ENCODE measurements around the gene FOXJ3.
"Not testable (repeated sequence)": the region's sequence is repeated elsewhere in the genome, so short reads cannot be mapped to it uniquely, and the experiment has no call there.

FOXJ3 gene

GRCh38 chr1:42210421-42211133 is 124.5 kb downstream of the FOXJ3 start:
- H3K4me3 ChIP-seq (ENCODE audit: low read length), result no peak overlapping the region
- no peak for DNase-seq (ENCODE audit: low read depth, low spot score)

GRCh38 chr1:42209526-42210251 is 125.3 kb downstream of the FOXJ3 start:
- DNase-seq (ENCODE audit: low read depth, low spot score), result no peak
- no peak overlapping the region for H3K4me3 ChIP-seq (ENCODE audit: low read length)

- not testable (repeated sequence) for DNase-seq (ENCODE audit: low read depth, low spot score); H3K4me3 ChIP-seq (ENCODE audit: low read length)
Measured at GRCh38 chr1:42206930-42207329, 128.1 kb downstream of the FOXJ3 start.

- DNase-seq (ENCODE audit: low read depth, low spot score), result no peak
- no peak overlapping the region for H3K4me3 ChIP-seq (ENCODE audit: low read length)
Measured at GRCh38 chr1:42206164-42206563, 128.9 kb downstream of the FOXJ3 start.

DNA sequence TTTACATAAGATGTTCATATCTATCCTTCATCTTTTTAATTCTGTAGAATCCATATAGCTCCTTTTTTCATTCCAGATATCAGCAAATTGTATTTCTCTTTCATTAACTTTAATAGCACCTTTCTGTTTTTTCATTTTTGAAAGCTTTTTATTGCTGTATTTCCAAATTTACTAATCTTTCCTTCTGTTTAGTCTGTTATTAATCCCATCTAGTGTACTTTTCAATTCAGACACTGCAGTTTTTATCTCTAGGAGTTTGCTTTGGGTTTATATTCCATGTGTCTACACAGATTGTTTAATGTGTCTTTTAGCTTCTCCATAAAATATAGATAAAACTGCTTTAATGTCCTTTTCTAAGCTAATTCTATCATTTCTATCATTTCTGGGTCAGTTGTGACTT is 133.0 kb downstream of the FOXJ3 start:
- no peak for DNase-seq (ENCODE audit: low read depth, low spot score)

GRCh38 chr1:42198251-42198650 is 136.8 kb downstream of the FOXJ3 start:
- DNase-seq (ENCODE audit: low read depth, low spot score), result no peak
- no peak overlapping the region for H3K4me3 ChIP-seq (ENCODE audit: low read length)

More for the DNA sequence above, 133.0 kb downstream of the FOXJ3 start:
- no peak overlapping the region for H3K4me3 ChIP-seq (ENCODE audit: low read length)

GRCh38 chr1:42195841-42196240 is 139.2 kb downstream of the FOXJ3 start:
- DNase-seq (ENCODE audit: low read depth, low spot score), result no peak
- H3K4me3 ChIP-seq (ENCODE audit: low read length), result no peak overlapping the region

DNA sequence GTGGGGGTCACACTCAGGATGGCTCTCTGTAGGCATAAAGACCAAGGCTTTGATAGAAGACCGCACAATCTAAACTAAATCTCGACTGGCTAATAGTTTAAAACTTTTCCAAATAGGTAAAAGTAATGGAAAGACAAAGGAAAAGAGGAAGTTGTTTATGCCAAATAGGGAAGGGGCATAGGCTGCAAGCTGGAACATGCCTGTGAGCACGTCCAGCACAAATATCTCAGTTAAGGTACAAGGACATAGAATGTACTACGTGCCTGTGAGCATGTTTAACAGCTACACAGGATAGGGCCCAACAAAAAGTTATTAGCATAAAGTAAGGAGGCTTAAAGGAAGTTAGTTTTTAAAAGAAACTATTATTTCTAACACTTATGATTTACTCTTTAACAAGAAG is 142.9 kb downstream of the FOXJ3 start:
- DNase-seq (ENCODE audit: low read depth, low spot score), result no peak
- no peak overlapping the region for H3K4me3 ChIP-seq (ENCODE audit: low read length)

GRCh38 chr1:42191319-42191718 is 143.7 kb downstream of the FOXJ3 start:
- no peak overlapping the region for H3K4me3 ChIP-seq (ENCODE audit: low read length)
- DNase-seq (ENCODE audit: low read depth, low spot score), result peak; percentile 90

GRCh38 chr1:42189931-42190853 is 144.8 kb downstream of the FOXJ3 start:
- H3K4me3 ChIP-seq (ENCODE audit: low read length), result no peak overlapping the region
- no peak for DNase-seq (ENCODE audit: low read depth, low spot score)

GRCh38 chr1:42186152-42186551 is 148.9 kb downstream of the FOXJ3 start:
- no peak overlapping the region for H3K4me3 ChIP-seq (ENCODE audit: low read length)
- no peak for DNase-seq (ENCODE audit: low read depth, low spot score)

- no peak overlapping the region for H3K4me3 ChIP-seq (ENCODE audit: low read length)
- DNase-seq (ENCODE audit: low read depth, low spot score), result no peak
Measured at GRCh38 chr1:42184616-42185015, 150.4 kb downstream of the FOXJ3 start.

- DNase-seq (ENCODE audit: low read depth, low spot score), result no peak
- H3K4me3 ChIP-seq (ENCODE audit: low read length), result no peak overlapping the region
Measured at GRCh38 chr1:42183957-42184268, 151.1 kb downstream of the FOXJ3 start.

GRCh38 chr1:42183210-42183956 is 151.7 kb downstream of the FOXJ3 start:
- DNase-seq (ENCODE audit: low read depth, low spot score), result no peak
- no peak overlapping the region for H3K4me3 ChIP-seq (ENCODE audit: low read length)

DNA sequence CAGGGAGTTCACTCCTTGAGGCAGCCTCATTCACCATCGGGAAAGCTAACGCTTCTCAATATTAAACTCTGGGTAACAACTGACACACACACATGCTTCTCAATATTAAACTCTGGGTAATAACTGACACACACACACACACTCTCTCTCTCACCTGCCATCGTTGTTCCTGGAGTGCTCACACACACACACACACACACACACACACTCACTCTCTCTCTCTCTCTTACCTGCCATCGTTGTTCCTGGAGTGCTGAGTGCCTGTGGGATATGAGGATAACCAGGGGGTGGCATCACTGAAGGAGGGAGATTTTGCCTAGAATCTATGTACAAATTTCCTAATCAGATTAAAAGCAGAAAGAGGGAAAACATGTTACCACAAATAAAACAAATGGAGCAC is 153.3 kb downstream of the FOXJ3 start:
- DNase-seq (ENCODE audit: low read depth, low spot score), result no peak
- no peak overlapping the region for H3K4me3 ChIP-seq (ENCODE audit: low read length)

GRCh38 chr1:42179900-42180329 is 155.1 kb downstream of the FOXJ3 start:
- no peak overlapping the region for H3K4me3 ChIP-seq (ENCODE audit: low read length)
- no peak for DNase-seq (ENCODE audit: low read depth, low spot score)

- DNase-seq (ENCODE audit: low read depth, low spot score), result peak; percentile 71
- H3K4me3 ChIP-seq (ENCODE audit: low read length), result no peak overlapping the region
Measured at GRCh38 chr1:42179275-42179674, 155.8 kb downstream of the FOXJ3 start.

- no peak overlapping the region for H3K4me3 ChIP-seq (ENCODE audit: low read length)
- no peak for DNase-seq (ENCODE audit: low read depth, low spot score)
Measured at GRCh38 chr1:42178249-42178648, 156.8 kb downstream of the FOXJ3 start.

GRCh38 chr1:42177541-42177981 is 157.5 kb downstream of the FOXJ3 start:
- DNase-seq (ENCODE audit: low read depth, low spot score), result no peak
- H3K4me3 ChIP-seq (ENCODE audit: low read length), result no peak overlapping the region
